Stomach (tissue), 4 donors: ENCODE data around the gene FOSB.

Experiments used
- EP300 ChIP-seq: sonication (generic); formaldehyde crosslinking; IDR thresholded peaks from one replicate; pipeline ENCODE4 v1.6.1; 2017; ENCODE audit warnings: antibody characterized with exemption
- POLR2A ChIP-seq, 4 donors: fragments of 450-650 bp; IDR thresholded peaks; one replicate each; pipeline ENCODE4 v1.6.1; 2016; ENCODE audit warnings: antibody characterized with exemption in 4 of 4, control low read depth in 2 of 4, mild to moderate bottlenecking in 1 of 4, moderate library complexity in 1 of 4
- POLR2AphosphoS5 ChIP-seq, 3 donors: sonication (generic); formaldehyde crosslinking; IDR thresholded peaks; one replicate each; pipeline ENCODE4 v1.6.1; 2016; ENCODE audit warnings: antibody characterized with exemption in 3 of 3
- TF ChIP-seq, protein P1 (sequence below), 7 experiments: fragments of 450-650 bp in 4 of 7; fragments of 200-600 bp in 3 of 7; sonication (generic) in 3 of 7; IDR thresholded peaks; one replicate each; pipeline ENCODE4 v1.5.1; 2016 to 2019; ENCODE audit warnings: antibody characterized with exemption in 7 of 7, control low read depth in 2 of 7, mild to moderate bottlenecking in 1 of 7

DNA sequence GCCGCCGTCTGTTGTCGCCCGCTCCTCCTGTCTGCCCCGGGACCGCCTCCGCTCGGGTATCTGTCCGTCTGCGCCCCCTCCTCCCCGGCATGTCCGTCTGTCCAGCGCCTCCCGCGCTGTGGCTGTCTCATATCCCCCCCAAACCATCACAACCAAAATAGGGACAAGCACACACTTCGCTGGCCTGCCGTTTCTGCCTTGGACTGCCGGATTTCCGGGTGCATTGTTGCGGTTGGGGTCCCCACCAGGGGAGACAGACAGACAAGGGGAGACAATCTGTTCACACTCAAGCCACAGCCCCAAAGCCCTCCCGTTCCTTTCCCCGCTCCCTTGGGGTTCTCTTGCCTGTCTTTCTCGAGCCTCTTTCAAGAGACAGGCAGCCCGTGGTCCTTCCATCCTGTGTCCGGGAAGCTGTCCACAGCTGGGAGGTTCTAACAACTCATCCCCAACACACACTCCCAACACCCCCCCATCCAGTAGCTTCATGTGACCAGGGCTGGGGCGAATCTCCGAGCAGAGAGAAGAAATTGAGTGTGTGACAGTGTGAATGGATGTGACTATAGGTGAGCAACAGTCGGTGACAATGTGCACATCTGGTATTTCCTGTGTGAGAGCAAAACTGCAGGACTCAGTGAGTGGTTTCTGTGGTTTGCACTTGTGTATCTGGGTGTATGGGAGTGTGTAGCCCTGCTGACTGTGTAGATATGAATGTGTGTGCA lies 16.5 kb upstream of the FOSB start:
- TF ChIP-seq POLR2AphosphoS5 (IDR thresholded peaks at IDR 0.05): peak in 1 of 3 donors; percentile 6
- TF ChIP-seq, protein P1, sequence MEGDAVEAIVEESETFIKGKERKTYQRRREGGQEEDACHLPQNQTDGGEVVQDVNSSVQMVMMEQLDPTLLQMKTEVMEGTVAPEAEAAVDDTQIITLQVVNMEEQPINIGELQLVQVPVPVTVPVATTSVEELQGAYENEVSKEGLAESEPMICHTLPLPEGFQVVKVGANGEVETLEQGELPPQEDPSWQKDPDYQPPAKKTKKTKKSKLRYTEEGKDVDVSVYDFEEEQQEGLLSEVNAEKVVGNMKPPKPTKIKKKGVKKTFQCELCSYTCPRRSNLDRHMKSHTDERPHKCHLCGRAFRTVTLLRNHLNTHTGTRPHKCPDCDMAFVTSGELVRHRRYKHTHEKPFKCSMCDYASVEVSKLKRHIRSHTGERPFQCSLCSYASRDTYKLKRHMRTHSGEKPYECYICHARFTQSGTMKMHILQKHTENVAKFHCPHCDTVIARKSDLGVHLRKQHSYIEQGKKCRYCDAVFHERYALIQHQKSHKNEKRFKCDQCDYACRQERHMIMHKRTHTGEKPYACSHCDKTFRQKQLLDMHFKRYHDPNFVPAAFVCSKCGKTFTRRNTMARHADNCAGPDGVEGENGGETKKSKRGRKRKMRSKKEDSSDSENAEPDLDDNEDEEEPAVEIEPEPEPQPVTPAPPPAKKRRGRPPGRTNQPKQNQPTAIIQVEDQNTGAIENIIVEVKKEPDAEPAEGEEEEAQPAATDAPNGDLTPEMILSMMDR (IDR thresholded peaks at IDR 0.05): no peak
- TF ChIP-seq POLR2A (IDR thresholded peaks at IDR 0.05): peak in 1 of 4 donors; percentile 29
- TF ChIP-seq EP300: no peak
